ENCODE data around the gene MAPK11. TPM values are rescaled to one million over a fixed set of nuclear protein-coding genes. Genes with fewer than 3 reads are reported as not detected.

MAPK11 gene
- total RNA-seq, 1 donor from 2014 or later = 11.3 TPM

DNA sequence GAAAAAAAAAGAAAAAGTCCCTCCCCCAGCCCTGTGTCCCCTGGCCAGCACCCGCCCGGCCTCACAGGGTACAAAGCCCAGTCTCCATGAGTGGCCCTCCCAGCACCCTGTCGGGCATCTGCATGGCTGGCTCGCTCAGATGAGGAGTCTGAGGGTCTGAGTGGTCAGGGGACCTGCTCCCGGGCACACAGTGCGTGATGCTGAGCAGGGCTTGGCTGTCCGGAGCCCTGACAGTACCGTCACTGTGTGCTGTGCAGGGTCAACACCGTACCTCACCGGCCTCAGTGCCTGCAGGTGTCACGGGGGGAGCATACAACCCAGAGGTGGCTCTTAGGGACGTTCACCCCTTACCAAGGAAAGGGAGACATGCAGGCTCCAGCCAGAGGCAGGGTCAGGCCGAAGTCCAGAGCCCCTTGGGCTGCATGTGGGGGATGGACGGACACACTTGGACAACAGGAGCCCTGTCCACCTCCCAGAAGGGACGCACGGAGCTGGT lies 40.8 kb upstream of the MAPK11 start:
- Mint-ChIP-seq H3K36me3 (ENCODE audit: low read depth) (no peaks in the 10 kb centered on the region), H3K27me3 (no peaks in the 10 kb centered on the region), H3K4me1 (peaks cover 38% of the 10 kb centered on the region), H3K27ac (no peak overlapping the region), H3K9me3 (no peaks in the 10 kb centered on the region), H3K4me3 (no peak overlapping the region)
- POLR2A ChIA-PET = no interaction called here
- ATAC-seq (ENCODE audit: low read depth) (no peak), DNase-seq (no peak)
- TF ChIP-seq, protein P1, sequence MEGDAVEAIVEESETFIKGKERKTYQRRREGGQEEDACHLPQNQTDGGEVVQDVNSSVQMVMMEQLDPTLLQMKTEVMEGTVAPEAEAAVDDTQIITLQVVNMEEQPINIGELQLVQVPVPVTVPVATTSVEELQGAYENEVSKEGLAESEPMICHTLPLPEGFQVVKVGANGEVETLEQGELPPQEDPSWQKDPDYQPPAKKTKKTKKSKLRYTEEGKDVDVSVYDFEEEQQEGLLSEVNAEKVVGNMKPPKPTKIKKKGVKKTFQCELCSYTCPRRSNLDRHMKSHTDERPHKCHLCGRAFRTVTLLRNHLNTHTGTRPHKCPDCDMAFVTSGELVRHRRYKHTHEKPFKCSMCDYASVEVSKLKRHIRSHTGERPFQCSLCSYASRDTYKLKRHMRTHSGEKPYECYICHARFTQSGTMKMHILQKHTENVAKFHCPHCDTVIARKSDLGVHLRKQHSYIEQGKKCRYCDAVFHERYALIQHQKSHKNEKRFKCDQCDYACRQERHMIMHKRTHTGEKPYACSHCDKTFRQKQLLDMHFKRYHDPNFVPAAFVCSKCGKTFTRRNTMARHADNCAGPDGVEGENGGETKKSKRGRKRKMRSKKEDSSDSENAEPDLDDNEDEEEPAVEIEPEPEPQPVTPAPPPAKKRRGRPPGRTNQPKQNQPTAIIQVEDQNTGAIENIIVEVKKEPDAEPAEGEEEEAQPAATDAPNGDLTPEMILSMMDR (IDR thresholded peaks at IDR 0.05) = no peak
- CTCF ChIA-PET = no interaction called here
- intact Hi-C loops (cut with micrococcal nuclease) = no loop called here

DNA sequence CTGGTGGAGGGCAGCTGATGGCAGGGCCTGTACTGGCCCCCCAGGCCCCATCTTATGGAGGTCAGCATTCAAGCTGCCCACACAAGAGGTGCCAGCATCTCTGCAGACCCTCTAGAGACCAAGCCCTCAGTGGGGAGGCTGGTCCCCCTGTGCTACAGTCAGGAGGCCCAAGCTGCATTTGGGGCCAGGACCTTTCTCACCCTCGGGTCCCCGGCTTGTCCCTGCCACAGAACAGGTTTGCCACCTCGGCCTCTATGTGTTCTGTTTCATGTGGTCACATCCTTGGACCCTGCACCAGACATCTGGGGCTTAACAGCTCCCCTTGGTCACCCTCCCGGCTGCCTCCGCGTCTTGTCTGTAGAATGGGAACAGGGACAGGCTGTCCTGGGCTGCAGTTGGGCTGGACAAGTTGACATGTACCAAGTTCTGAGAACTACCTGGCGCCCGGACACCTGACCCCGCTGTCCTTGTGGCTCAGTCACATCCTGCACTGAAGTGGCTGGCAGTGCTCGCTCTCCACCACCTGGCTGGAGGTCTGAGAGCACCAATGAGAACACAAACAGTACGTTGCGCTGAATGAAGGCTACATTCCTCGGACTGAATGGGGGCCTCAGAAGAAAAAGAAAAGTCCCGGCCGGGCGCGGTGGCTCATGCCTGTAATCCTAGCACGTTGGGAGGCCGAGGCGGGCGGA lies 40.0 kb upstream of the MAPK11 start:
- Mint-ChIP-seq H3K27me3 (no peaks in the 10 kb centered on the region), H3K36me3 (ENCODE audit: low read depth) (no peaks in the 10 kb centered on the region), H3K4me1 (peaks cover 41% of the 10 kb centered on the region), H3K27ac (no peak overlapping the region), H3K4me3 (no peak overlapping the region), H3K9me3 (no peaks in the 10 kb centered on the region)
- POLR2A ChIA-PET = no interaction called here
- intact Hi-C loops (cut with micrococcal nuclease) = no loop called here
- DNase-seq (no peak), ATAC-seq (ENCODE audit: low read depth) (no peak)
- TF ChIP-seq, protein P1 (IDR thresholded peaks at IDR 0.05) = no peak
- CTCF ChIA-PET = no interaction called here

GRCh38 chr22:50309601-50309991 lies 39.4 kb upstream of the MAPK11 start:
- DNase-seq (no peak), ATAC-seq (ENCODE audit: low read depth) (no peak)
- ChIA-PET POLR2A (interaction anchor here (0.6 to 0.8 kb wide), 2 partner anchors 16 to 40 kb away, joined by 4 to 5 read pairs; no protein-coding TSS in a partner anchor), CTCF (no interaction called here)
- peaks cover 41% of the 10 kb centered on the region for H3K4me1 Mint-ChIP-seq
- intact Hi-C loops (cut with micrococcal nuclease) = no loop called here
- no peaks in the 10 kb centered on the region for H3K27me3 Mint-ChIP-seq
- no peak overlapping the region for H3K27ac Mint-ChIP-seq
- no peaks in the 10 kb centered on the region for H3K9me3 Mint-ChIP-seq
- no peak overlapping the region for H3K4me3 Mint-ChIP-seq
- H3K36me3 Mint-ChIP-seq (ENCODE audit: low read depth) = no peaks in the 10 kb centered on the region
- TF ChIP-seq, protein P1 (IDR thresholded peaks at IDR 0.05) = no peak

DNA sequence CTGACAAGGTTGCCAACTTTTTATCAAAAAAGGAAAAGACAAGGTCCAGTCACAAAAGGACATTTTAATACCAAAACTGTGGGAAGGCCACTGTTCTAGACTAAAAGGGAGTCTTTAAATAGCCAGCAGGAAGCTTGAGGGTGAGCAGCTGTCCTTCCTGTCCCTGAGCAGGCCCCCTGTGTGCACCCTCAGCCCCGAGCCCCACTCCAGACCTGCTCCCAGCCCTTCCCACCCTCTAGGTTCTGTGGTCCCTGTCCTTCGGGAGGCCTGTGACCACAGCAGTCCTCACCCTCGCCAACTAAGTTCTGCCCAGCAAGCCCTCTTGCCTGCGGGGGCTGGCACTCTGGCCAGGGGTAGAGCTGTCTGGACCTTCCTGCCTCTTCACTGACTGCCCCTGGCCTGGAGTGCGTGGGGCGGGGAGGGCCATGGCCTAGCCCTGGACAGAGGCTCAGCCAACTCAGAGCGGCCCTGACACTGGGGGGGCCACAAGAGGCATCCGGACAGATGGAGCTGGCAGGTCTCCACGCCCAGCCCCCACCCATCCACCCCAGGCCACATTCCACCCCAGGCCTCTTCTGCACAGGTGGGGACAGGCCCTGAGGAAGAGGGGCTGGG lies 38.9 kb upstream of the MAPK11 start:
- CTCF ChIA-PET = no interaction called here
- Mint-ChIP-seq H3K4me1 (peaks cover 41% of the 10 kb centered on the region), H3K36me3 (ENCODE audit: low read depth) (no peaks in the 10 kb centered on the region), H3K9me3 (no peaks in the 10 kb centered on the region), H3K4me3 (peak overlapping the region; percentile 62), H3K27me3 (no peaks in the 10 kb centered on the region), H3K27ac (peak overlapping the region; percentile 57)
- intact Hi-C loops (cut with micrococcal nuclease) = no loop called here
- TF ChIP-seq, protein P1 (IDR thresholded peaks at IDR 0.05) = no peak
- ATAC-seq (ENCODE audit: low read depth) (no peak), DNase-seq (no peak)
- POLR2A ChIA-PET = interaction anchor here (0.6 to 0.8 kb wide), 2 partner anchors 15 to 41 kb away, joined by 4 to 5 read pairs; no protein-coding TSS in a partner anchor

DNA sequence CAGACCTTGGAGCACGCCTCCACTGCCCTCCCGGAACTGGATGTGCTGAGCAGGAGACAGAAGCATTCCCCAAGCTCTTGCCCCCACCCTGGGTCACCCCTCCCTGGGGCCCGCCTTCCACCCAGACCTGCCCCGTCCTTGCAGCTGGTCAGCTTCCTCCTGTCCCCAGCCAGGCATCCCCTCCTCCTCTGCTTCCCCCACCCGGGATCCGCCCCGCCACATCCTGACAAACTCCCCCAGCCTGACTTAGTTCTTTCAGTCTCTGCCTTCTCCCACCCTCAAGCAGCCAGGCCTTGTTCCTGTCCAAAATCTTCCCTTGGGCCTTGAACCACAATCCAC lies 38.4 kb upstream of the MAPK11 start:
- Mint-ChIP-seq H3K36me3 (ENCODE audit: low read depth) (no peaks in the 10 kb centered on the region), H3K27me3 (no peaks in the 10 kb centered on the region), H3K4me3 (peak overlapping the region; percentile 62), H3K27ac (peak overlapping the region; percentile 57), H3K4me1 (peaks cover 41% of the 10 kb centered on the region), H3K9me3 (no peaks in the 10 kb centered on the region)
- ChIA-PET POLR2A (no interaction called here), CTCF (no interaction called here)
- intact Hi-C loops (cut with micrococcal nuclease) = no loop called here
- ATAC-seq (ENCODE audit: low read depth) = no peak
- TF ChIP-seq, protein P1 (IDR thresholded peaks at IDR 0.05) = no peak
- DNase-seq = no peak

All from activated B cell treated with CpG ODN at 0.5 μM for 24 hours (primary cell).